DND-41 (cell line): ENCODE data around the gene TPP1.

Source experiments
- EZH2 ChIP-seq: IDR thresholded peaks from 3 replicates; pipeline ENCODE4 v1.6.1; 2012; ENCODE audit warnings: borderline replicate concordance, low read depth, mild to moderate bottlenecking, moderate library complexity, low read length, inconsistent platforms; ENCODE audit not compliant: severe bottlenecking
- TF ChIP-seq, protein P1 (sequence below): IDR thresholded peaks from 2 replicates; pipeline ENCODE4 v1.5.1; 2012; ENCODE audit warnings: borderline replicate concordance, low read length, moderate library complexity, mild to moderate bottlenecking; ENCODE audit not compliant: poor library complexity, severe bottlenecking; ENCODE audit errors: extremely low read depth

DNA sequence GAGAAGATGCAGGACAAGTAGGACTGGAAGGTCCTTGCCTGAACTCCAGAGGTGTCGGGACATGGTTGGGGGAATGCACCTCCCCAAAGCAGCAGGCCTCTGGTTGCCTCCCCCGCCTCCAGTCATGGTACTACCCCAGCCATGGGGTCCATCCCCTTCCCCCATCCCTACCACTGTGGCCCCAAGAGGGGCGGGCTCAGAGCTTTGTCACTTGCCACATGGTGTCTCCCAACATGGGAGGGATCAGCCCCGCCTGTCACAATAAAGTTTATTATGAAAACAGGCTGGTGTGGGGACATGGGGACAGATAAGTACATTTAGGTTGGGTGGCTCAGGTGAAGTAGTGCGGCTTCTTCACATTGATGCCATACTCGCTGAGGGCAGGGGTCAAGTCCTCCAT lies 8.6 kb downstream of the TPP1 start:
- TF ChIP-seq, protein P1, sequence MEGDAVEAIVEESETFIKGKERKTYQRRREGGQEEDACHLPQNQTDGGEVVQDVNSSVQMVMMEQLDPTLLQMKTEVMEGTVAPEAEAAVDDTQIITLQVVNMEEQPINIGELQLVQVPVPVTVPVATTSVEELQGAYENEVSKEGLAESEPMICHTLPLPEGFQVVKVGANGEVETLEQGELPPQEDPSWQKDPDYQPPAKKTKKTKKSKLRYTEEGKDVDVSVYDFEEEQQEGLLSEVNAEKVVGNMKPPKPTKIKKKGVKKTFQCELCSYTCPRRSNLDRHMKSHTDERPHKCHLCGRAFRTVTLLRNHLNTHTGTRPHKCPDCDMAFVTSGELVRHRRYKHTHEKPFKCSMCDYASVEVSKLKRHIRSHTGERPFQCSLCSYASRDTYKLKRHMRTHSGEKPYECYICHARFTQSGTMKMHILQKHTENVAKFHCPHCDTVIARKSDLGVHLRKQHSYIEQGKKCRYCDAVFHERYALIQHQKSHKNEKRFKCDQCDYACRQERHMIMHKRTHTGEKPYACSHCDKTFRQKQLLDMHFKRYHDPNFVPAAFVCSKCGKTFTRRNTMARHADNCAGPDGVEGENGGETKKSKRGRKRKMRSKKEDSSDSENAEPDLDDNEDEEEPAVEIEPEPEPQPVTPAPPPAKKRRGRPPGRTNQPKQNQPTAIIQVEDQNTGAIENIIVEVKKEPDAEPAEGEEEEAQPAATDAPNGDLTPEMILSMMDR: no peak
- TF ChIP-seq EZH2: no peak
